Activated CD8-positive, alpha-beta memory T cell treated with anti-CD3 and anti-CD28 coated beads for 24 hours (primary cell): ENCODE data around the gene COL16A1.
A peak's percentile ranks its signal among the peaks of the same experiment; 100 is the strongest.

Experiments used
- DNase-seq: peaks from one replicate; pipeline ENCODE4 v3.0.0-alpha.2; 2020

COL16A1 gene

GRCh38 chr1:31663622-31664452, 40.0 kb downstream of the COL16A1 start:
- peak; percentile 90 for DNase-seq

DNA sequence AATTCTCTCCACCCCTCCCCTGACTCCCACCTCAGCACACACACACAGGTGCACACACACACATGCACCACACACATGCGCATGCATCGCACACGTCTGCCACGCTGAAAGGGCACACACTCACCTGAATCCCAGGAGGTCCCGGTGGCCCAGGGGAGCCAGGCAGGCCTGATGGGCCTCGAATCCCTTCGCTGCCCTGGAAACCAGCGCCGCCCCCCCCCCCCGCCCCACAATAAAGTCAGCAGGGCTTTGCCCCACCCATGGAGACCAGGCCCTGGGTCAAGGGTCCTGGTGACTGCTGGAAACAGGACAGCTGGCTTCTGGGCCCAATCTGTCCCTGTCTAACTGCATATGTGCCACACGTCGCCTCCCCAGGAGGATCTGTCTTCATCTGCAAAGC, 41.4 kb downstream of the COL16A1 start:
- no peak for DNase-seq

DNA sequence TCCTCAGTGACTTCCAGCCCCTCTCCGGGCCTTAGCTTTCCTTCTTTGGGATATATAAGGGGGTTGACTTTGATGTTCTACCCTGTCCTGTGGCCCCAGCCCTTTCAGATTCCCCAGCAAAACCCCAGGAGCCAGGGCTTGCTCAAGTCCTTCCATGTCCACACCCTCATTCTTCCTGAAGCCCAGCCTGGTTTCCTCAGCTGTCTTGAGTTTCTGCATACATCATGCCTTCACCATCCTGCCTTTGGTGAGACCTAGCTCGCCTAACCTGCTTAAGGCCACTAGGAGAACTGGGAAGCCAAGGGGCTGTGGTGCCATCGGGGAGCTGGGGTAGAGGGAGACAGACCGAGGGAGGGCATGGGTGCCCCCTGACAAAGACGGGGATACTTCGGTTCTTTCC, 42.0 kb downstream of the COL16A1 start:
- no peak for DNase-seq

DNA sequence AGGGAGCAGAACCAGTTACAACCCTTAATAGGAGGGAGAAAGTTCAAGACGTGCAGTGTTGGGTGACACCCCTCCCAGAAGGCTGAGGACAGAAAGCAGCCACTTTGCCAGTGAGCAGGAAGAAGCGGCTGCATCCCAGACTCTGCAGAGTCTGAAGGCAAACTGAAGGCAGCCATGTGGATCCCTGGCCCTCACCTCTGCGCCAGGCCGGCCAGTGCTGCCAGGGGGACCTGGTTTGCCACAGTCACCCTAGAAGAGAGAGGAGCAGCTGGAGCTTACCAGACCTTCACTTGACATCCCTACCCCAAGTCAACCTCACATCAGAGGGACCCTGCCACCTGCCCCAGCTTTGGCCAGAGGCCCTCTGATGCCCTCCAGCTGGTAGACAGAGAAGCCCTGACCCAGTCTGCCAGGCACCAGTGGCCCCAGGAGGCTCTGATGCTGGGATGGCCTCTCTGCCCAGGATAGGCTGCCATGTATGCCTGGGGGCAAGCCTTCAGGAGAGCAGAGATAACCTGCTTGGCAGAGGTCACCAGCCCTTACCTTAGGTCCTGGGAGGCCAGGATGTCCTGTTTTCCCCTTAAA, 42.9 kb downstream of the COL16A1 start:
- no peak for DNase-seq

DNA sequence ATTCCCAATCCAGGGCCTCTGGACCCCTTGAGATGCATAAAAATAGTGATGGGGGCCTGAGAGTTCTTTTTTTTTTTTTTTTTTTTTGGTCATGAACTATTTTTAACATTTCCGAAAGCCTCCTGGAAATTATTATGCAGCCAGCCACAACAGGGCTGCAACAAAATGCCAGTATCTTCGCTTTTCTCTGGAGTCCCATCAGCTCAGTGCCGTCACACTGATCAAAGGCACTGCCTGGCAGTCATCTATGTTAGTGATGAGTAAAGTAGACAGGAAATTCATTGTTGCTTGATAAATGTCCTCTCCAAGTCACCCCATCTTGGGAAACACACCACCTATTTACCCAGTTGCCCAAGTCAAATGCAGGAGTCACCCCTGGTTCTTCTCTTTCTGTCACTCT, 43.9 kb downstream of the COL16A1 start:
- DNase-seq = no peak

DNA sequence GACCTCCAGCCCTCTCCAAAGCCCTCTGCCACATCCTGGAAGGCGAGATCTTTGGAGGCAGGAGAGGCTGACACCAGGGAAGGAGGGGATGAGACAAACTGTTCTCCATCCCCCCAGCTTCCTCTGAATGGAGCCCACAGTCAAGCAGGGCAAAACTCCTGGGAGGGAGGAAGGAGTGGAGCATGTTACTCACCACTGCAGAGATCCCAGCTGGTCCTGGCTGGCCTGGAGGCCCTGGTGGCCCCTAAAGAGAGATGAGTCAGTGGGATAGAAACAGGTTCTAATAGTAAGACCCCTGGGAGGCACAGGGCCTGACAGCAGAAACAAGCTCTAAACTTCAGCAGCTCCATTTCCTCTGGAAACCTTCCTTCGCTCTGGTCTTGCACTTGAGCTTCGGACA, 45.1 kb downstream of the COL16A1 start:
- DNase-seq = no peak

DNA sequence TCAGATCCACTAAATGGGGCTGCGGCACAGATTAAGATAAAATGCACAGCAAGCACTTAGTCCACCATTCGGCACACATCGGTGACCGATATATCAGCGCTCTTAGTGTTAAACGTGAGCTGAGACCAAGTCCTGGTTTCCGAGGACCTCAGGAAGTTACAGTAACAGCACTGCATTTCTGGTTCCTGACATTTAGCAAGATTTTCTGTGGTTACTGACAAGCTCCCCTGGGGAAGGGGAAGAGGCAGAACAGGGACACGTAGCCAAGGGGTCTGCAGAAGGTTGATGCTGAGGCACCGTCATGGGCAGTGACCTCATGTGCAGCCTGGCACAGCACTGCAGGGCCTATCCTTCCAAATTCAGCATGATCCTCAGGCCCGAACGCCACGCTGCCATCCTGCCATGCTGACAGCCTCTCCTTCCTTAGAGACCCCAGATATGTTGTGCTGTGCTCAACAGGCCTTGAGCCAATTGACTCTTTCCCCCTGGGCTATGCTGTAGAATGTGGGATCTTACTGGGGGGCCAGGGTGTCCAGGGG, 45.8 kb downstream of the COL16A1 start:
- DNase-seq = no peak

- no peak for DNase-seq
Measured at GRCh38 chr1:31657020-31657804, 46.6 kb downstream of the COL16A1 start.

DNA sequence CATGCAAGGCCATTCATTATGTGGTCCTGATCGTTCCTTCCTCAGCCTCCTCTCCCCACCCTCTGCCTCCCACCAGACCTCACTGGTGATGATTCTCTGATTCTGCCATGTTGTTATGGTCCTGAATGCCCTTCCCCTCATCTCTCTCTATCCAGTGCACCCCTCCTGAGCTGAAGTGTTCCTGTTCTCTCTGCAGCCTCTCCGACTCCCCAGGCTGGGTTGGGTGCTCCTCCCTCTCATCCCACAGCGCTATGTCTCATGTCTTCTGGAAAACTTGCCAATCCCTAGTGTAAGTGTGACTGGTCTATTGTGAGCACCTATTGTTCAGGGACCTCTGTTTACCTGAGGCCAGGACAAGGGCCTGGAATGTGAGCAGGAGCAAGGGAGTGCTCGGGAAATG, 48.1 kb downstream of the COL16A1 start:
- no peak for DNase-seq

- no peak for DNase-seq
Measured at GRCh38 chr1:31655104-31655503, 48.7 kb downstream of the COL16A1 start.

DNA sequence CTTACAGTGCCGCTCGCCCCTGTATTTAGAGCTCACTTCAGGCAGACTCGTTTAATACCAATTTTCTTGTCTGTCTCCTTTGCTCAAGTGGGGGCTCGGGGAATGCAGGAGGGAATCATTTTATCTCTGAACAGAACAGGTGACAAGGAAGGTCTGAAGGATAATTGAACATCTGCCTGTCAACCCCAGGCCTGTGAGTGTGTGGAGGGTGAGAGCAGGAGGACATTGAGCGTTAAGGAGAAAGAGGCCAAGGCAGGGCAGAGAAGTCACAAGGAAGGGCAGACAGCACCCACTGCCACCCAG, 49.4 kb downstream of the COL16A1 start:
- DNase-seq = no peak

DNA sequence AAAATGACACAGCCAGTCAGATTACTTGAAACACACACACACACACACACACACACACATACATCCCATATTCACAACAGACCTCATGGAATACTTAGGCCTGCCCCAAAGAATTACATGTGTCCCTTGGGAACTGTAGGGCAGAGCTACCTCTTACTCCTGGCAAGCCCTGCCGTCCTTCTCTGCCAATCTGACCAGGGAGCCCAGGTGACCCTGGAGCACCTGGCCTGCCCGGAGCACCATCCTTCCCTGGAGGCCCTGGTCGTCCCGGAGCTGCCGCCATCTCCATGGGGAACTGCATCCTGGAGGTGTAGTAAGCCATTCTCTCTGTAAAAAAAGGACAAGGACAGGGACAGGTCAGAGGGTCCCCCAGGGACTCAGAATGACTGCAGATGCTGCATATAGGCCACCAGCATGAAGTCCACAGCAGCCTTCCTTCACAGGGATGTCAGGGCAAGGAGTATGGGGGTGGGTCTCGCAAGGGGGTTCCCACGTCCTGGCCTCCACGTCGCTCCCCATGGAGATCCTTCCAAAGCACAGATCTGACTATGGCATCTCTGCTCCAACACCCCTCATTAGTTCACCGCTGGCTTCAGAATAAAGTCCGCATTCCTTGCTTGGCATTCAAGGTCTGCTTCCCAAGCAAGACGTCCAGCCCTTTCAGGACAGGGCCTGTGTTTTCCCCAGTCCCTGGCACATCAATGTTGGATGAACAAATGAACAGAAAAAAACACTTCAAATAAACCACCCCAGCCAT, 49.9 kb downstream of the COL16A1 start:
- no peak for DNase-seq

DNA sequence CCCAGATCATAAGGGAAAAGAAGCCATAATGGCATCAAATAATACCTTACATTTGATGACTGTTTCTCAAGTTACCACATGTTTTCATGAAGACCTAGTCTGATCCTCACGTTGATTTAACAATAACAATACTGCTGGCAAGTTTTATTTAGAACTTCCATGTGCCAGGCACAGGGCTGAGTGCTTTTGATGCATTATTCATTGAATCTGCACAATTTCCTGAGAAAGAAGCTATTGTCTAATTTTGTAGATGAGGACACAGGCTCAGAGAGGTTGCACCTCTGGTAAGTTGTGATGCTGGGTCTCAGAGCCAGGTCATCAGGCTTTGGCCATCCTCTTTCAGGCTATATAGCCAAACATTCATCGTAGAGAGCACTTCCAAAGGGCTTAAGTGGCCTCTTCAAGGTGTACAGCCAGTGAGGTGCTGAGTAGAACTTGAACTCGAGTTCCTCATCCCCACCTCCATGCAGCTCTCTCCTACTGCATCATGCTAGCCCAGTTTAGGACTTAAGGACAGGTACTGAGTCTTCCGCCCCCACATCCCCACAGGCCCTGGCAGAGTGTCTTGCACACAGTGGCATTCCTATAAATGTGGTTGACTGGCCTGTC, 50.8 kb downstream of the COL16A1 start:
- DNase-seq = no peak

DNA sequence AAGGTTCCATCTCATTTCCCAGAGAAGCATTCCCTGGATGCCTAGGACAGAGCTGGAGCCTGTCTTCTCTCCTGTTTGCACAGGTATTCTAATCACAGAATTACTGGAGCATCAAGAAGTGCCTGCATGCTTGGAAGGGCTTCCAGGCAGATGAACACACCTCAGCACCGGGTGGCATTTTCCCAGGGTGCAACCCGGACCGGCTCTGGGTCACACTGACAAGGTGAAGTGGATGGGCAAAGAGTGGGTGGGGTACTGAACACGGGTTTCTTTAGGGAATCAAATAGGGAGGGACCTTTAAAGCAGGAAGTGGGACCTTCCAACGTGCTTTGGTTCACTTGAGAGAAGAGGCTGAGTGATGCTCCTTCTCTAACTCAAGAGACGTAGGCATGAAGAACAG, 52.1 kb downstream of the COL16A1 start:
- no peak for DNase-seq

GRCh38 chr1:31651089-31651420, 52.8 kb downstream of the COL16A1 start:
- DNase-seq = no peak

DNA sequence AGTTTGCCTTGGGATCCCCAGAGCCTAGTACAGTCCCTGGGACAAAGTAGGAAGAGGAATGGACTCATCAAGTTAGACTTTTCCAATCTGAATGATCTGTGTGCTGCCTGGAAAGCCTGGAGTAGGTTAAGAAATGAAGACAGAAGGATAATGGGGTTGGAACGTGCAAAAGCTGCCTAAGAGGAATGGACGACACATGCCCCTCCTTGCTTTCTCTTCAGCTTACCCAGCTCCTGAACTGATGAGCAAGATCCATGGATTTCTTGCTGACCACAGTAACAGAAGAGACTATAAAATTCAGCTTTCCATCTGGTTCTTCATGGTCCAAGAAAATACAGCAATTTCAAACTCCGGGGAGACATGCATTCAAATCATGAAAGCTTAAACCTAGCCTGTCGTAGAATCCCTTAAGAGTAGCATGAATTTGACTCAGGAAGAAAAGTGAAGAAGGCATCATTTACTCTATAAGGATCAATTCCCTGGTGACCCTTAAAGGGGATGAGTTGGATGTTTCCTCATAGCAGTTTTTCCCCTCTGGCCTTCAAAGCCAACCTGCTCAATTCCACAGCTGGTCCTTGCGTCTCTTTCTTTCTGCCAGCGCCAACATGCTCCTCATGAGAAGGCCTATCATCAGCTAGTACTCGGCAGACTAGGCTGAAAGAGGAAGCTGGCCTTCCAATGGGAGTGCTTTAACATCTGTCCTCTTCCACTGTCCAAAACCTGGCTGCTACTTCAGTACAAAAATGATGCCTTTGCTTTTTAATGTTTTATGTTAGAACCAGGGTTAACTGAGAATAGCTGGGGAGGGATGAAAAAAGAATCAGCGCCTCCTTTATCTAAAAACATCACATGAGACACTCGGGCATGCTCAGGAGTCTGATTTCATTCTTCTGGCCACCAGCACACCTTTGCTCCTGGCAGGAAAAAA, 53.4 kb downstream of the COL16A1 start:
- no peak for DNase-seq

DNA sequence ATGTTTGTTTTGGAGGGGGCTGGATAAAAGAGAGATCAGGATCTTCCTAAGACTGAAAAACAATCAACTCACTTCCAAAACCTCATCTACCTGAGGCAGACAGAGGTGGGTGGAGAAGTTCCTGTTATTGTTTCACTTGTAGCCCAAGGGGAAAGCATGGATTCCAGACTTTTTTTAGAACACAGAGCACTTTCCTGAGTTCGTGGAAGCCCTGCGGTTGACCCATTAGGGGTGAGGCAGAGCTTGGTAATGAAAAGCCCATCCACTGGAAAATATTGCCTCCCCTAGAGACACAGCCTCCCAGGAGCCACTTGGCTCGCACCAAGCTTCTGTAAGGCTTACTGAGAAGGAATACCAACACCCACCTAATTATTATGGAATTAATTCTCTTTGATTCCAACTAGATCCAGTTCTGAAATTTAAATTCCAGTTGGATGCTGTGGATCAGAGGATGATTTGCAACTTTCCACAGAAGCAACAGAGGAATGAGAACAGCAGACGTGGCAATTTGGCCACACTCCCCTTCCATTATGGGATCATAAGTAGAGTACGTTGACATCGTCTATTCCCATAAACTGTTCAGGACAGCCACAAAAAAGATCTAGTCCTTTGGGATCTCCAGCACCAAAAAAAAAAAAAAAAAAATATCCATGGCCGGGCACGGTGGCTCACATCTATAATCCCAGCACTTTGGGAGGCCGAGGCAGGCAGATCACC, 55.0 kb downstream of the COL16A1 start:
- no peak for DNase-seq

GRCh38 chr1:31648190-31648589, 55.6 kb downstream of the COL16A1 start:
- no peak for DNase-seq

DNA sequence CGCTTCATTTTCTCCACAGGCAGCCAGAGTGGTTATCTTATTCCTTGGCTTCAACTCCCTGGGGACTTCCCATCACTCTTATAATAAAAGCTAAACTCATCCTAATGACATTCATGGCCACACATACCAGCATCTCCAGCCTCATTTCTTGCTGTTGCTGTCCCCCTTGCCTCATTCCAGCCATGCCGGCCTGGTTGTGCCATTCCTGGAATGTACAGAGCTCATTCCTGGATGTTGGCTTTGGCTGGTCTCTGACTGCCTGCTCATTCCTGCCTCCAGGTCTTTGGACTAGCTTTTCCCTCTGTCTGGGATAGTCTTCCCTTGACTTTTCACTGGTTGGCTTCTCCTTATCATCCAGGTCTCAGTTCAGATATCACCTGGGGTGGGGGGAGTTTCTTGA, 56.7 kb downstream of the COL16A1 start:
- DNase-seq = no peak

GRCh38 chr1:31646259-31646960, 57.4 kb downstream of the COL16A1 start:
- no peak for DNase-seq

- DNase-seq = no peak
Measured at GRCh38 chr1:31645274-31645568, 58.6 kb downstream of the COL16A1 start.
